K562 (cell line): Measurements from ENCODE around the gene ADD2. TPM values are rescaled to one million over a fixed set of nuclear protein-coding genes. Genes with fewer than 3 reads are reported as not detected.

Experiments used
- ATAC-seq: fragments of 200-7000 bp; cut with Tn5 transposase; 3 replicates; pipeline ENCODE4 v1.9.1; 2020; ENCODE audit warnings: moderate library complexity
- BruUV-seq: library from RNA; stranded (reverse); fragments of 400-500 nt; replicated peaks from 2 replicates; lab custom pipeline; 2021; lab: Mats Ljungman, UMichigan
- CTCF ChIA-PET: fragments of 300-600 bp; formaldehyde crosslinking; extraction: SDS; loops from one replicate; lab custom pipeline; 2021; ENCODE audit warnings: low intra/inter-chr PET ratio; lab: Yijun Ruan, JAX
- POLR2A ChIA-PET: fragments of 300-600, 350-650 bp; sonication (Branson Sonifier 250); formaldehyde crosslinking; extraction: SDS; loops from one replicate; lab custom pipeline; 2021; ENCODE audit warnings: antibody characterized with exemption, inconsistent platforms; lab: Yijun Ruan, JAX
- DNase-seq, 4 experiments: peaks; one replicate each; pipeline versions ENCODE4 v3.0.0 to v3.0.0-alpha.2; 2011 to 2018; ENCODE audit warnings: low spot score in 3 of 4, mixed read lengths in 3 of 4; ENCODE audit errors: extremely low read depth in 1 of 4
- FAIRE-seq: peaks from 2 replicates; lab custom pipeline; 2011; peaks lifted over from hg19 to GRCh38; lab: Jason Lieb, UNC
- H2AFZ ChIP-seq: 2 replicates; pipeline ENCODE4 v1.6.0; 2011; ENCODE audit warnings: low read depth, low read length, control low read depth, inconsistent platforms
- H3K27ac ChIP-seq: fragments of 200-600 bp; 3 replicates; pipeline ENCODE4 v1.8.0; 2011; ENCODE audit warnings: low read depth, mild to moderate bottlenecking, control low read depth, inconsistent platforms, low read length, moderate library complexity, mixed read lengths; ENCODE audit errors: extremely low read depth
- H3K27me3 ChIP-seq, 2 experiments: fragments of 300-600 bp in 1 of 2; 2 replicates in 1 of 2; 3 replicates in 1 of 2; pipeline versions ENCODE4 v1.6.0 to v1.8.0; 2011; ENCODE audit warnings: inconsistent platforms in 2 of 2, low read length in 2 of 2, mild to moderate bottlenecking in 1 of 2, mixed read lengths in 1 of 2, moderate library complexity in 1 of 2; ENCODE audit not compliant: control insufficient read depth in 2 of 2, insufficient read depth in 2 of 2
- H3K36me3 ChIP-seq: fragments of 300-600 bp; 3 replicates; pipeline ENCODE4 v1.8.0; 2011; ENCODE audit warnings: mild to moderate bottlenecking, low read length, inconsistent platforms; ENCODE audit not compliant: control insufficient read depth, insufficient read depth
- H3K4me1 ChIP-seq, 2 experiments: fragments of 200-600 bp in 1 of 2; replicated peaks in 1 of 2; 2 replicates in 1 of 2; 3 replicates in 1 of 2; pipeline versions ENCODE4 v1.5.1 to v1.8.0; 2011; ENCODE audit warnings: inconsistent platforms in 2 of 2, low read length in 2 of 2, mild to moderate bottlenecking in 1 of 2, mixed read lengths in 1 of 2, moderate library complexity in 1 of 2; ENCODE audit not compliant: control insufficient read depth in 2 of 2, insufficient read depth in 2 of 2
- H3K4me2 ChIP-seq: 2 replicates; pipeline ENCODE4 v1.6.1; 2011; ENCODE audit warnings: low read length, control low read depth, inconsistent platforms, mixed read lengths; ENCODE audit not compliant: insufficient read depth
- H3K4me3 ChIP-seq: fragments of 200-600 bp; sonication (generic), shearing (Covaris generic); 2 replicates; pipeline ENCODE4 v1.5.1; 2016; ENCODE audit warnings: control low read depth, inconsistent platforms
- H3K79me2 ChIP-seq: fragments of 200-600 bp; 3 replicates; pipeline ENCODE4 v1.8.0; 2011; ENCODE audit warnings: low read length, inconsistent platforms; ENCODE audit not compliant: control insufficient read depth, insufficient read depth
- H3K9ac ChIP-seq, 2 experiments: 2 replicates each; pipeline versions ENCODE4 v1.6.0 to v1.6.1; 2011; ENCODE audit warnings: low read depth in 2 of 2, low read length in 2 of 2, control low read depth in 1 of 2, inconsistent platforms in 1 of 2, mild to moderate bottlenecking in 1 of 2, mixed read lengths in 1 of 2; ENCODE audit not compliant: insufficient read depth in 1 of 2
- H3K9me1 ChIP-seq: one replicate; pipeline ENCODE4 v1.6.0; 2011; ENCODE audit warnings: inconsistent platforms, mild to moderate bottlenecking, low read length, moderate library complexity; ENCODE audit not compliant: control insufficient read depth, insufficient read depth
- H3K9me3 ChIP-seq: replicated peaks from 2 replicates; pipeline ENCODE4 v1.5.1; 2011; ENCODE audit warnings: low read depth, low read length, inconsistent platforms; ENCODE audit not compliant: control insufficient read depth, insufficient read depth
- H4K20me1 ChIP-seq: replicated peaks from 2 replicates; pipeline ENCODE4 v1.6.1; 2011; ENCODE audit warnings: low read length, inconsistent platforms, mixed read lengths; ENCODE audit not compliant: control insufficient read depth, insufficient read depth
- MCM3 ChIP-seq: fragments of 450-650 bp; IDR thresholded peaks from 2 replicates; pipeline ENCODE4 v1.6.1; 2016
- NKRF ChIP-seq: fragments of 450-650 bp; IDR thresholded peaks from 2 replicates; pipeline ENCODE4 v1.6.1; 2016; ENCODE audit warnings: borderline replicate concordance
- TOE1 ChIP-seq, 2 experiments: fragments of 450-650 bp in 1 of 2; sonication (generic) in 1 of 2; formaldehyde crosslinking in 1 of 2; IDR thresholded peaks; 2 replicates each; pipeline versions ENCODE4 v1.7.1 to v1.8.0; 2016 to 2022; ENCODE audit warnings: borderline replicate concordance in 2 of 2, mild to moderate bottlenecking in 2 of 2, antibody characterized with exemption in 1 of 2, inconsistent platforms in 1 of 2, low read depth in 1 of 2, missing genetic modification reagents in 1 of 2, moderate library complexity in 1 of 2
- ZNF511 ChIP-seq: sonication (generic); formaldehyde crosslinking; IDR thresholded peaks from 2 replicates; pipeline ENCODE4 v1.8.0; 2022; ENCODE audit warnings: mild to moderate bottlenecking, missing genetic modification reagents
- WGBS: fragments of 100-300 bp; shearing (Covaris generic); methylation state at CpG from one replicate; pipeline ENCODE4 v1.1.6; 2016; ENCODE audit warnings: low coverage, mixed read lengths; ENCODE audit not compliant: insufficient coverage; ENCODE audit errors: missing lambda C conversion rate; 5-methylcytosine and 5-hydroxymethylcytosine counted together
- in situ Hi-C: fragments of 300-500 bp; cut with MboI; formaldehyde crosslinking; loops from 4 replicates; pipeline ENCODE4 v1.15.0; 2018; ENCODE audit warnings: inconsistent platforms, mixed read lengths
- intact Hi-C: fragments of 100-400 bp; cut with micrococcal nuclease; formaldehyde crosslinking; loops from 2 replicates; pipeline ENCODE4 v1.14.2; 2022
- polyA plus RNA-seq, 8 experiments: library from polyadenylated mRNA; depleted of rRNA in 4 of 8; stranded (reverse) in 5 of 8; unstranded in 3 of 8; fragments of >200 nt; fragmentation: Nextera tagmentation in 2 of 8; fragmentation: Illumina TruSeq in 1 of 8; extraction: Ambion mirVana in 2 of 8; extraction: Trizol in 1 of 8; gene quantifications; 2 replicates each; pipeline versions ENCODE4 v1.2.1 to v1.2.3, GENCODE V29; 2011 to 2014; ENCODE audit warnings: inconsistent platforms in 1 of 8, missing spikeins in 1 of 8
- total RNA-seq, 7 experiments: library from RNA; depleted of rRNA in 6 of 7; stranded (reverse); fragments of >200 nt in 6 of 7; fragmentation: Illumina TruSeq in 2 of 7; extraction: Trizol in 2 of 7; gene quantifications; 2 replicates each; pipeline versions ENCODE4 v1.2.1 to v1.2.3, GENCODE V29; 2011 to 2021; ENCODE audit warnings: low replicate concordance in 1 of 7

ADD2 gene
- total and polyA plus RNA-seq, 9 of the 15 experiments (the other 6 are each of a cell fraction or from before 2014, with no cell fraction given): 3.5 to 63.0 (median 36.2) TPM

- POLR2A ChIA-PET: interaction anchor here (0.8 kb wide), 1 partner anchor 33 kb away, joined by 4 read pairs; no protein-coding TSS in a partner anchor
- DNase-seq: no peak
- Histone ChIP-seq H3K79me2 (no peaks in the 10 kb centered on the region), H3K4me1 (peaks cover 2 to 6% of the 10 kb centered on the region in 2 experiments; a peak in 2 of 5 replicates), H3K36me3 (no peaks in the 10 kb centered on the region), H3K27me3 (peaks cover 16 to 25% of the 10 kb centered on the region in 2 experiments; a peak in 4 of 5 replicates), H3K4me3 (no peak overlapping the region), H2AFZ (no peak overlapping the region), H4K20me1 (no peaks in the 10 kb centered on the region), H3K9me3 (no peaks in the 10 kb centered on the region), H3K4me2 (no peak overlapping the region), H3K9ac (no peak overlapping the region), H3K9me1 (no peaks in the 10 kb centered on the region), H3K27ac (no peak overlapping the region)
- CTCF ChIA-PET: no interaction called here
- BruUV-seq: no TSS peak
- 21% methylated on average over 2 of the region's 2 CpGs for WGBS
- in situ Hi-C loops (loop anchor here (25.0 kb wide), 1 partner anchor 485 kb away; the partner anchor contains the start of gene FAM136A), intact Hi-C loops (no loop called here)
- TF ChIP-seq TOE1 (IDR thresholded peaks at IDR 0.05; ENCODE audit: borderline replicate concordance) (no peak), TOE1 (CRISPR knock-in tag; IDR thresholded peaks at IDR 0.05; ENCODE audit: borderline replicate concordance, low read depth) (no peak), NKRF (no peak), ZNF511 (CRISPR knock-in tag) (no peak), MCM3 (no peak)
- no peak for ATAC-seq
- FAIRE-seq: no peak
These were observed 29.5 kb upstream of the ADD2 start for GRCh38 chr2:70797506-70797905.
